ENCODE data around the gene SETBP1.
A peak's percentile ranks its signal among the peaks of the same experiment; 100 is the strongest.

The SETBP1 gene

GRCh38 chr18:44821924-44822323 is 141.2 kb downstream of the SETBP1 start:
- DNase-seq = no peak

GRCh38 chr18:44823286-44823685 is 142.6 kb downstream of the SETBP1 start:
- no peak for DNase-seq

GRCh38 chr18:44823782-44824181 is 143.1 kb downstream of the SETBP1 start:
- no peak for DNase-seq

GRCh38 chr18:44824884-44825283 is 144.2 kb downstream of the SETBP1 start:
- DNase-seq = no peak

- peak; percentile 8 for DNase-seq
Measured at GRCh38 chr18:44826418-44827259, 146.0 kb downstream of the SETBP1 start.

- DNase-seq = no peak
Measured at GRCh38 chr18:44828080-44828479, 147.4 kb downstream of the SETBP1 start.

GRCh38 chr18:44830581-44830980 is 149.9 kb downstream of the SETBP1 start:
- DNase-seq = no peak

- no peak for DNase-seq
Measured at GRCh38 chr18:44833786-44834185, 153.1 kb downstream of the SETBP1 start.

GRCh38 chr18:44834867-44835469 is 154.3 kb downstream of the SETBP1 start:
- no peak for DNase-seq

- no peak for DNase-seq
Measured at GRCh38 chr18:44835703-44836102, 155.0 kb downstream of the SETBP1 start.

GRCh38 chr18:44836263-44836662 is 155.6 kb downstream of the SETBP1 start:
- DNase-seq = no peak

- no peak for DNase-seq
Measured at GRCh38 chr18:44837482-44838180, 156.9 kb downstream of the SETBP1 start.

- no peak for DNase-seq
Measured at GRCh38 chr18:44838971-44839666, 158.4 kb downstream of the SETBP1 start.

- peak; percentile 89 for DNase-seq
Measured at GRCh38 chr18:44840058-44840790, 159.5 kb downstream of the SETBP1 start.

- DNase-seq = no peak
Measured at GRCh38 chr18:44841221-44841620, 160.5 kb downstream of the SETBP1 start.

- DNase-seq = no peak
Measured at GRCh38 chr18:44841752-44842587, 161.3 kb downstream of the SETBP1 start.

- DNase-seq = no peak
Measured at GRCh38 chr18:44842588-44843412, 162.1 kb downstream of the SETBP1 start.

- DNase-seq = no peak
Measured at GRCh38 chr18:44844486-44844885, 163.8 kb downstream of the SETBP1 start.

GRCh38 chr18:44846450-44846849 is 165.8 kb downstream of the SETBP1 start:
- no peak for DNase-seq

- DNase-seq = peak; percentile 67
Measured at GRCh38 chr18:44848644-44849335, 168.1 kb downstream of the SETBP1 start.

Data from NCI-H1694 treated with DMSO at 0.1 percent for 48 hours (cell line).